ENCODE data around the gene EZR.

Gene EZR

GRCh38 chr6:158769234-158769770 is 49.9 kb downstream of the EZR start:
- Histone ChIP-seq H3K79me2 (ENCODE audit: insufficient read depth, low read length) (no peaks in the 10 kb centered on the region), H3K27me3 (ENCODE audit: insufficient read depth, low read length, poor library complexity) (no peaks in the 10 kb centered on the region), H3K9me3 (ENCODE audit: insufficient read depth, low read length, severe bottlenecking) (no peaks in the 10 kb centered on the region), H3K36me3 (ENCODE audit: insufficient read depth, low read length) (peaks cover 91% of the 10 kb centered on the region), H4K20me1 (ENCODE audit: insufficient read depth, low read length) (peaks cover 34% of the 10 kb centered on the region), H3K4me3 (ENCODE audit: low read depth in 1 of 2, low read length in 2 of 2) (no peak overlapping the region), H3K4me2 (ENCODE audit: insufficient read depth, low read length) (no peak overlapping the region), H3K4me1 (ENCODE audit: insufficient read depth, low read length) (no peaks in the 10 kb centered on the region), H3K27ac (ENCODE audit: low read length) (no peak overlapping the region), H2AFZ (ENCODE audit: low read depth, low read length) (no peak overlapping the region), H3K9ac (ENCODE audit: low read depth, low read length) (no peak overlapping the region)
- no peak for DNase-seq
- no peak for TF ChIP-seq CTCF (IDR thresholded peaks at IDR 0.05; ENCODE audit: borderline replicate concordance, extremely low read depth, low read length, poor library complexity, severe bottlenecking)
- TF ChIP-seq EZH2 (IDR thresholded peaks at IDR 0.05; ENCODE audit: borderline replicate concordance, low read depth, low read length, severe bottlenecking), result no peak
- no peak for ATAC-seq (ENCODE audit: insufficient read depth, low read depth)

GRCh38 chr6:158768436-158768835 is 50.7 kb downstream of the EZR start:
- peaks cover 35% of the 10 kb centered on the region for H4K20me1 ChIP-seq (ENCODE audit: insufficient read depth, low read length)
- H3K79me2 ChIP-seq (ENCODE audit: insufficient read depth, low read length), result no peaks in the 10 kb centered on the region
- H3K4me1 ChIP-seq (ENCODE audit: insufficient read depth, low read length), result no peaks in the 10 kb centered on the region
- H3K27me3 ChIP-seq (ENCODE audit: insufficient read depth, low read length, poor library complexity), result no peaks in the 10 kb centered on the region
- H3K36me3 ChIP-seq (ENCODE audit: insufficient read depth, low read length), result peaks cover 82% of the 10 kb centered on the region
- no peak overlapping the region for H2AFZ ChIP-seq (ENCODE audit: low read depth, low read length)
- TF ChIP-seq CTCF (IDR thresholded peaks at IDR 0.05; ENCODE audit: borderline replicate concordance, extremely low read depth, low read length, poor library complexity, severe bottlenecking) (no peak), EZH2 (IDR thresholded peaks at IDR 0.05; ENCODE audit: borderline replicate concordance, low read depth, low read length, severe bottlenecking) (no peak)
- H3K9me3 ChIP-seq (ENCODE audit: insufficient read depth, low read length, severe bottlenecking), result no peaks in the 10 kb centered on the region
- H3K9ac ChIP-seq (ENCODE audit: low read depth, low read length), result no peak overlapping the region
- DNase-seq, result no peak
- H3K4me3 ChIP-seq (ENCODE audit: low read depth in 1 of 2, low read length in 2 of 2), result no peak overlapping the region
- no peak for ATAC-seq (ENCODE audit: insufficient read depth, low read depth)
- no peak overlapping the region for H3K4me2 ChIP-seq (ENCODE audit: insufficient read depth, low read length)
- H3K27ac ChIP-seq (ENCODE audit: low read length), result no peak overlapping the region

GRCh38 chr6:158767709-158768108 is 51.5 kb downstream of the EZR start:
- H3K4me2 ChIP-seq (ENCODE audit: insufficient read depth, low read length), result no peak overlapping the region
- H3K36me3 ChIP-seq (ENCODE audit: insufficient read depth, low read length), result peaks cover 75% of the 10 kb centered on the region
- H2AFZ ChIP-seq (ENCODE audit: low read depth, low read length), result no peak overlapping the region
- H4K20me1 ChIP-seq (ENCODE audit: insufficient read depth, low read length), result peaks cover 39% of the 10 kb centered on the region
- DNase-seq (no peak), ATAC-seq (ENCODE audit: insufficient read depth, low read depth) (no peak)
- no peaks in the 10 kb centered on the region for H3K79me2 ChIP-seq (ENCODE audit: insufficient read depth, low read length)
- no peaks in the 10 kb centered on the region for H3K4me1 ChIP-seq (ENCODE audit: insufficient read depth, low read length)
- TF ChIP-seq CTCF (IDR thresholded peaks at IDR 0.05; ENCODE audit: borderline replicate concordance, extremely low read depth, low read length, poor library complexity, severe bottlenecking), result no peak
- no peak for TF ChIP-seq EZH2 (IDR thresholded peaks at IDR 0.05; ENCODE audit: borderline replicate concordance, low read depth, low read length, severe bottlenecking)
- no peaks in the 10 kb centered on the region for H3K27me3 ChIP-seq (ENCODE audit: insufficient read depth, low read length, poor library complexity)
- H3K4me3 ChIP-seq (ENCODE audit: low read depth in 1 of 2, low read length in 2 of 2), result no peak overlapping the region
- no peak overlapping the region for H3K27ac ChIP-seq (ENCODE audit: low read length)
- no peaks in the 10 kb centered on the region for H3K9me3 ChIP-seq (ENCODE audit: insufficient read depth, low read length, severe bottlenecking)
- H3K9ac ChIP-seq (ENCODE audit: low read depth, low read length), result no peak overlapping the region
